ENCODE data around the gene PTPA.

GRCh38 chr9:129143031-129143927, 32.1 kb downstream of the PTPA start:
- TF ChIP-seq CTCF (IDR thresholded peaks at IDR 0.05 in 8 of 11, conservative IDR thresholded peaks at IDR 0.05 in 3 of 11) = peak; percentile 68 to 95 (median 89)
- TF ChIP-seq POLR2A (IDR thresholded peaks at IDR 0.05) = peak in 1 of 3 donors; percentile 14

Measured in spleen (tissue), 7 donors.